SK-N-SH treated with all-trans-retinoic acid at 6 μM for 48 hours (cell line): ENCODE results near the gene TEAD4.

Experiments
- ATAC-seq: fragments of 200-7000 bp; cut with Tn5 transposase; 3 replicates; pipeline ENCODE4 v1.9.1; 2020; ENCODE audit warnings: mild to moderate bottlenecking, moderate library complexity
- BACH2 ChIP-seq: fragments of 250-450 bp; sonication (Bioruptor Pico); IDR thresholded peaks from 2 replicates; pipeline ENCODE4 v1.9.0; 2021; ENCODE audit warnings: mild to moderate bottlenecking, borderline replicate concordance
- CREB5 ChIP-seq: fragments of 250-450 bp; sonication (Bioruptor Pico); IDR thresholded peaks from 2 replicates; pipeline ENCODE4 v1.5.1; 2020; ENCODE audit warnings: low read depth, mild to moderate bottlenecking, moderate library complexity
- CSDC2 ChIP-seq: fragments of 250-450 bp; sonication (Bioruptor Pico); IDR thresholded peaks from 2 replicates; pipeline ENCODE4 v1.5.0; 2020; ENCODE audit warnings: mild to moderate bottlenecking, moderate library complexity
- CSRNP3 ChIP-seq: fragments of 250-450 bp; sonication (Bioruptor Pico); IDR thresholded peaks from 2 replicates; pipeline ENCODE4 v1.5.1; 2021; ENCODE audit warnings: mild to moderate bottlenecking, moderate library complexity
- ESRRG ChIP-seq: fragments of 250-450 bp; sonication (Bioruptor Pico); IDR thresholded peaks from 2 replicates; pipeline ENCODE4 v1.6.1; 2021; ENCODE audit warnings: mild to moderate bottlenecking
- GLIS3 ChIP-seq: fragments of 250-450 bp; sonication (Bioruptor Pico); IDR thresholded peaks from 2 replicates; pipeline ENCODE4 v1.5.0; 2020; ENCODE audit warnings: mild to moderate bottlenecking, moderate library complexity
- ISL1 ChIP-seq: fragments of 250-450 bp; sonication (Bioruptor Pico); IDR thresholded peaks from 2 replicates; pipeline ENCODE4 v2.1.2; 2022; ENCODE audit warnings: mild to moderate bottlenecking, moderate library complexity
- OSR1 ChIP-seq: fragments of 250-450 bp; sonication (Bioruptor Pico); IDR thresholded peaks from 2 replicates; pipeline ENCODE4 v1.8.0; 2022; ENCODE audit warnings: moderate library complexity, mild to moderate bottlenecking, inconsistent platforms
- PATZ1 ChIP-seq: fragments of 250-450 bp; sonication (Bioruptor Pico); IDR thresholded peaks from 2 replicates; pipeline ENCODE4 v1.8.0; 2020; ENCODE audit warnings: mild to moderate bottlenecking, moderate library complexity, borderline replicate concordance
- POU6F1 ChIP-seq: fragments of 250-450 bp; sonication (Bioruptor Pico); IDR thresholded peaks from 2 replicates; pipeline ENCODE4 v1.8.0; 2021; ENCODE audit warnings: low read depth, mild to moderate bottlenecking, moderate library complexity, borderline replicate concordance
- PPARA ChIP-seq: fragments of 250-450 bp; sonication (Bioruptor Pico); IDR thresholded peaks from 2 replicates; pipeline ENCODE4 v1.5.0; 2020; ENCODE audit warnings: mild to moderate bottlenecking, borderline replicate concordance
- RARB ChIP-seq: fragments of 250-450 bp; sonication (Bioruptor Pico); IDR thresholded peaks from 2 replicates; pipeline ENCODE4 v1.8.0; 2021; ENCODE audit warnings: mild to moderate bottlenecking, moderate library complexity
- SNAI2 ChIP-seq: fragments of 250-450 bp; sonication (Bioruptor Pico); IDR thresholded peaks from 2 replicates; pipeline ENCODE4 v1.5.0; 2020; ENCODE audit warnings: mild to moderate bottlenecking, moderate library complexity
- TCF4 ChIP-seq: fragments of 250-450 bp; sonication (Bioruptor Pico); IDR thresholded peaks from 2 replicates; pipeline ENCODE4 v1.8.0; 2021; ENCODE audit warnings: mild to moderate bottlenecking, moderate library complexity, borderline replicate concordance
- TOX ChIP-seq: fragments of 250-450 bp; sonication (Bioruptor Pico); IDR thresholded peaks from 2 replicates; pipeline ENCODE4 v1.8.0; 2021; ENCODE audit warnings: mild to moderate bottlenecking, moderate library complexity, borderline replicate concordance
- TSHZ2 ChIP-seq: fragments of 250-450 bp; sonication (Bioruptor Pico); IDR thresholded peaks from 2 replicates; pipeline ENCODE4 v1.5.0; 2020; ENCODE audit warnings: mild to moderate bottlenecking, moderate library complexity
- ZC3H10 ChIP-seq: fragments of 250-450 bp; sonication (Bioruptor Pico); IDR thresholded peaks from 2 replicates; pipeline ENCODE4 v1.5.1; 2021; ENCODE audit warnings: mild to moderate bottlenecking, moderate library complexity
- ZFP3 ChIP-seq: fragments of 250-450 bp; sonication (Bioruptor Pico); IDR thresholded peaks from 2 replicates; pipeline ENCODE4 v1.5.0; 2020; ENCODE audit warnings: mild to moderate bottlenecking, moderate library complexity
- ZFP30 ChIP-seq: fragments of 450-650 bp; formaldehyde crosslinking; IDR thresholded peaks from 2 replicates; pipeline ENCODE4 v1.5.0; 2022; ENCODE audit warnings: mild to moderate bottlenecking, moderate library complexity
- ZNF565 ChIP-seq: fragments of 450-650 bp; formaldehyde crosslinking; conservative IDR thresholded peaks from 2 replicates; pipeline ENCODE4 v1.5.0; 2020; ENCODE audit warnings: low read depth, mild to moderate bottlenecking, moderate library complexity
- ZNF70 ChIP-seq: fragments of 450-650 bp; formaldehyde crosslinking; IDR thresholded peaks from 2 replicates; pipeline ENCODE4 v1.5.0; 2020; ENCODE audit warnings: mild to moderate bottlenecking, moderate library complexity
- ZNF8 ChIP-seq: fragments of 450-650 bp; formaldehyde crosslinking; IDR thresholded peaks from 2 replicates; pipeline ENCODE4 v1.5.0; 2020; ENCODE audit warnings: mild to moderate bottlenecking, moderate library complexity

Gene TEAD4

GRCh38 chr12:2992724-2993123 lies 33.5 kb downstream of the TEAD4 start:
- TF ChIP-seq ZNF565 (CRISPR knock-in tag), result no peak
- TF ChIP-seq ESRRG, result no peak
- no peak for TF ChIP-seq ZNF70
- TF ChIP-seq ZFP30, result no peak
- no peak for TF ChIP-seq CSRNP3 (CRISPR knock-in tag)
- no peak for TF ChIP-seq POU6F1
- TF ChIP-seq TCF4 (CRISPR knock-in tag), result no peak
- no peak for TF ChIP-seq PPARA (CRISPR knock-in tag)
- TF ChIP-seq ISL1 (CRISPR knock-in tag), result no peak
- TF ChIP-seq TOX, result no peak
- no peak for TF ChIP-seq ZNF8 (CRISPR knock-in tag)
- TF ChIP-seq RARB (CRISPR knock-in tag), result no peak

GRCh38 chr12:2997989-2998670 lies 38.9 kb downstream of the TEAD4 start:
- ATAC-seq, result no peak
- TF ChIP-seq ISL1 (CRISPR knock-in tag), result no peak
- no peak for TF ChIP-seq PPARA (CRISPR knock-in tag)
- TF ChIP-seq ZNF70, result no peak
- no peak for TF ChIP-seq CSDC2 (CRISPR knock-in tag)
- no peak for TF ChIP-seq ESRRG
- TF ChIP-seq TSHZ2, result no peak
- TF ChIP-seq BACH2, result no peak
- TF ChIP-seq ZFP30, result no peak

More at GRCh38 chr12:2992724-2993123, 33.5 kb downstream of the TEAD4 start:
- ATAC-seq, result no peak

GRCh38 chr12:2998789-2999264 lies 39.6 kb downstream of the TEAD4 start:
- peak; percentile 96 for ATAC-seq
- TF ChIP-seq ZFP3 (CRISPR knock-in tag), result no peak
- no peak for TF ChIP-seq ZFP30
- no peak for TF ChIP-seq BACH2
- no peak for TF ChIP-seq ISL1 (CRISPR knock-in tag)
- no peak for TF ChIP-seq ZNF565 (CRISPR knock-in tag)
- TF ChIP-seq ESRRG, result no peak
- no peak for TF ChIP-seq SNAI2 (CRISPR knock-in tag)
- no peak for TF ChIP-seq TSHZ2
- no peak for TF ChIP-seq POU6F1
- no peak for TF ChIP-seq CSDC2 (CRISPR knock-in tag)
- TF ChIP-seq PATZ1, result no peak
- no peak for TF ChIP-seq ZNF70
- TF ChIP-seq ZC3H10 (CRISPR knock-in tag), result no peak
- TF ChIP-seq CSRNP3 (CRISPR knock-in tag), result no peak
- TF ChIP-seq CREB5 (CRISPR knock-in tag), result no peak
- TF ChIP-seq OSR1, result no peak
- no peak for TF ChIP-seq GLIS3 (CRISPR knock-in tag)
